T-helper 2 cell treated with Interferon-gamma antibody and Interleukin-4, amounts not matched to agents 5 μg/mL and 100 μg/mL, for 36 hours (primary cell): ENCODE results near the gene CD300LG.

Experiments
- DNase-seq: peaks from one replicate; pipeline ENCODE4 v3.0.0; 2021; ENCODE audit warnings: low spot score
- H3K27ac Mint-ChIP-seq: one replicate; pipeline ENCODE4 v1.8.0; 2021; ENCODE audit warnings: mild to moderate bottlenecking, mixed read lengths
- H3K27me3 Mint-ChIP-seq: one replicate; pipeline ENCODE4 v1.8.0; 2021; ENCODE audit warnings: low read depth, mixed read lengths
- H3K36me3 Mint-ChIP-seq: one replicate; pipeline ENCODE4 v1.8.0; 2021; ENCODE audit warnings: low read depth, mixed read lengths
- H3K4me1 Mint-ChIP-seq: one replicate; pipeline ENCODE4 v1.8.0; 2021; ENCODE audit warnings: low read depth, mixed read lengths
- H3K4me3 Mint-ChIP-seq: one replicate; pipeline ENCODE4 v1.8.0; 2022; ENCODE audit warnings: mild to moderate bottlenecking, moderate library complexity, mixed read lengths
- H3K9me3 Mint-ChIP-seq: one replicate; pipeline ENCODE4 v1.8.0; 2021; ENCODE audit warnings: mixed read lengths

Gene CD300LG

GRCh38 chr17:43907425-43907981 is 60.5 kb downstream of the CD300LG start, which contains the start of gene MPP2:
MPP2 (minus strand) TSS chr17:43907536; CDS start chr17:43904460, 3,076 bp downstream.
- Mint-ChIP-seq H3K9me3 (no peaks in the 10 kb centered on the region), H3K36me3 (no peaks in the 10 kb centered on the region), H3K27me3 (peaks cover 64% of the 10 kb centered on the region), H3K4me1 (peaks cover 2% of the 10 kb centered on the region), H3K4me3 (no peak within 1 kb of the TSS), H3K27ac (no peak within 1 kb of the TSS)
- peak; percentile 22 for DNase-seq

DNA sequence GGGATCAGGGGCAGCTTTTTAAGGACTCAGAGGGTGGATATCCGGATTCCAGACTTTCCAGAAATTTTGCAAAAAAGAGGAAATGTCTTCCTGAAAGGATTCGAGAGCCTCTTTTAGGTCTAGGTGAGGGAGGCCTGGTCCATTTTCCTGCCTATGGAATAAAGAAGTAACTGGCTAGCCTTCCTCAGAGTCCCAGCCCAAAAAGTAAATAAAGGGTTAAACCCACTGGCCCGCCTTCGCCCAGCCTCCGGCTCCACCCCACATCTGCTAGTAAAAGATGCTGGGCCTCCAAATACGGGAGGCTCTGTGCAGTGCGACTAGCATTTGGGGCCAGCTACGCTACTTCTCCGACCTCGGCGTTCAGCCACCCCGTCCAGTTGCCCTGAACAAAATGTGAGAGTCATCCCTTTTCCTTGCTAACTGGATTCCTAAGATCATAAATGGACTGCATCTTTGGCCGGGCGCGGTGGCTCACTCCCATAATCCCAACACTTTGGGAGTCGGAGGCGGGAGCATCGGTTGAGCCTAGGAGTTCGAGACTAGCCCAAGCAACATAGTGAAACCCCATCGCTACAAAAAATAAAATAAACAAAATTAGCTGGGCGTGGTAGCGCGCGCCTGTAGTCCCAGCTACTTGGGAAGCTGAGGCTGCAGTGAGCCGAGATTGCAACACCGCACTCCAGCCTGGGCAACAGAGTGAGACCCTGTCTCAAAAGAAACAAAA is 61.2 kb downstream of the CD300LG start:
- H3K36me3 Mint-ChIP-seq = no peaks in the 10 kb centered on the region
- no peaks in the 10 kb centered on the region for H3K9me3 Mint-ChIP-seq
- no peak overlapping the region for H3K4me3 Mint-ChIP-seq
- peaks cover 2% of the 10 kb centered on the region for H3K4me1 Mint-ChIP-seq
- peak; percentile 12 for DNase-seq
- H3K27ac Mint-ChIP-seq = no peak overlapping the region
- peaks cover 62% of the 10 kb centered on the region for H3K27me3 Mint-ChIP-seq

- Mint-ChIP-seq H3K27ac (no peak overlapping the region), H3K27me3 (peaks cover 47% of the 10 kb centered on the region), H3K4me3 (no peak overlapping the region), H3K4me1 (peaks cover 2% of the 10 kb centered on the region), H3K9me3 (no peaks in the 10 kb centered on the region), H3K36me3 (no peaks in the 10 kb centered on the region)
- no peak for DNase-seq
Observed at GRCh38 chr17:43909537-43910231, 62.7 kb downstream of the CD300LG start.

GRCh38 chr17:43911904-43912303 is 64.9 kb downstream of the CD300LG start:
- Mint-ChIP-seq H3K4me3 (no peak overlapping the region), H3K9me3 (no peaks in the 10 kb centered on the region), H3K36me3 (no peaks in the 10 kb centered on the region), H3K27ac (no peak overlapping the region), H3K4me1 (peaks cover 6% of the 10 kb centered on the region), H3K27me3 (peaks cover 31% of the 10 kb centered on the region)
- DNase-seq = no peak

DNA sequence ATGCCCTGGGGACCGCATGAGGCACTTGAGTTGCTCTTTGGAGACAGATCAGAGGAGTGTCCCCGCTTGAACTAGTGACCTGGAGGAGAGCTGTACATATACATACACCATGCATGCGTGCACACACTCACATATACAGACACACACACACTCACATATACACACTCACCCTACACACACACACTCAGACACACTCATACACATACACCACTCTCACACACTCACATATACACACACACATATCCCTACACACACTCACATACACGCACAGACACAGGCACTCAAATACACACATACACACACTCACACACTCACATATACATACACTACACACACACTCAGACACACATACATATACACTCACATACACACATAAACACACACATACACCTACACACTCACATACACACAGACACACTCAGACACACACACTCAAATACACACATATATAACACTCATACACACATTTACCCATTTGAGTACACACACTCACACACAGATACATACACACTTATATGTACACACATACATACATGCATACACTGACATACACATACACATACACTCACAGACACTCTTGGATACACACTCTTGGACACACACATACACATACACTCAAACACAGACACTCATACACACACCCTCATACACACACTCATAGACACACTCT is 65.8 kb downstream of the CD300LG start:
- H3K27me3 Mint-ChIP-seq = peaks cover 26% of the 10 kb centered on the region

More for the DNA sequence above, 65.8 kb downstream of the CD300LG start:
- H3K4me1 Mint-ChIP-seq = peaks cover 8% of the 10 kb centered on the region
- DNase-seq = no peak
- no peaks in the 10 kb centered on the region for H3K9me3 Mint-ChIP-seq
- no peak overlapping the region for H3K4me3 Mint-ChIP-seq
- no peaks in the 10 kb centered on the region for H3K36me3 Mint-ChIP-seq
- H3K27ac Mint-ChIP-seq = no peak overlapping the region
